ENCODE results near the gene VPS36. TPM values are rescaled to one million over a fixed set of nuclear protein-coding genes. Genes with fewer than 3 reads are reported as not detected.
A peak's percentile ranks its signal among the peaks of the same experiment; 100 is the strongest.

The VPS36 gene
- total and polyA plus RNA-seq, 2 of the 13 experiments (the other 11 are each of a cell fraction or from before 2014, with no cell fraction given), result 17.2 to 22.4 TPM

GRCh38 chr13:52454820-52455676, 4.6 kb upstream of the VPS36 start, which contains the start of gene CKAP2 (continued):
- TF ChIP-seq, protein P1, sequence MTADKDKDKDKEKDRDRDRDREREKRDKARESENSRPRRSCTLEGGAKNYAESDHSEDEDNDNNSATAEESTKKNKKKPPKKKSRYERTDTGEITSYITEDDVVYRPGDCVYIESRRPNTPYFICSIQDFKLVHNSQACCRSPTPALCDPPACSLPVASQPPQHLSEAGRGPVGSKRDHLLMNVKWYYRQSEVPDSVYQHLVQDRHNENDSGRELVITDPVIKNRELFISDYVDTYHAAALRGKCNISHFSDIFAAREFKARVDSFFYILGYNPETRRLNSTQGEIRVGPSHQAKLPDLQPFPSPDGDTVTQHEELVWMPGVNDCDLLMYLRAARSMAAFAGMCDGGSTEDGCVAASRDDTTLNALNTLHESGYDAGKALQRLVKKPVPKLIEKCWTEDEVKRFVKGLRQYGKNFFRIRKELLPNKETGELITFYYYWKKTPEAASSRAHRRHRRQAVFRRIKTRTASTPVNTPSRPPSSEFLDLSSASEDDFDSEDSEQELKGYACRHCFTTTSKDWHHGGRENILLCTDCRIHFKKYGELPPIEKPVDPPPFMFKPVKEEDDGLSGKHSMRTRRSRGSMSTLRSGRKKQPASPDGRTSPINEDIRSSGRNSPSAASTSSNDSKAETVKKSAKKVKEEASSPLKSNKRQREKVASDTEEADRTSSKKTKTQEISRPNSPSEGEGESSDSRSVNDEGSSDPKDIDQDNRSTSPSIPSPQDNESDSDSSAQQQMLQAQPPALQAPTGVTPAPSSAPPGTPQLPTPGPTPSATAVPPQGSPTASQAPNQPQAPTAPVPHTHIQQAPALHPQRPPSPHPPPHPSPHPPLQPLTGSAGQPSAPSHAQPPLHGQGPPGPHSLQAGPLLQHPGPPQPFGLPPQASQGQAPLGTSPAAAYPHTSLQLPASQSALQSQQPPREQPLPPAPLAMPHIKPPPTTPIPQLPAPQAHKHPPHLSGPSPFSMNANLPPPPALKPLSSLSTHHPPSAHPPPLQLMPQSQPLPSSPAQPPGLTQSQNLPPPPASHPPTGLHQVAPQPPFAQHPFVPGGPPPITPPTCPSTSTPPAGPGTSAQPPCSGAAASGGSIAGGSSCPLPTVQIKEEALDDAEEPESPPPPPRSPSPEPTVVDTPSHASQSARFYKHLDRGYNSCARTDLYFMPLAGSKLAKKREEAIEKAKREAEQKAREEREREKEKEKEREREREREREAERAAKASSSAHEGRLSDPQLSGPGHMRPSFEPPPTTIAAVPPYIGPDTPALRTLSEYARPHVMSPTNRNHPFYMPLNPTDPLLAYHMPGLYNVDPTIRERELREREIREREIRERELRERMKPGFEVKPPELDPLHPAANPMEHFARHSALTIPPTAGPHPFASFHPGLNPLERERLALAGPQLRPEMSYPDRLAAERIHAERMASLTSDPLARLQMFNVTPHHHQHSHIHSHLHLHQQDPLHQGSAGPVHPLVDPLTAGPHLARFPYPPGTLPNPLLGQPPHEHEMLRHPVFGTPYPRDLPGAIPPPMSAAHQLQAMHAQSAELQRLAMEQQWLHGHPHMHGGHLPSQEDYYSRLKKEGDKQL (CRISPR knock-in tag; IDR thresholded peaks at IDR 0.05; ENCODE audit: low read depth), result no peak
- TF ChIP-seq ZNF605 (CRISPR knock-in tag; IDR thresholded peaks at IDR 0.05) (peak; percentile 64), PHF8 (CRISPR knock-in tag; IDR thresholded peaks at IDR 0.05) (peak; percentile 96), ZNF788 (CRISPR knock-in tag; IDR thresholded peaks at IDR 0.05; ENCODE audit: borderline replicate concordance) (0 out of 2 replicates have a peak, but pooled peaks have one; percentile 58), POLR2G (IDR thresholded peaks at IDR 0.05; ENCODE audit: low read depth, low read length) (peak; percentile 92), HNRNPLL (IDR thresholded peaks at IDR 0.05; ENCODE audit: low read depth, low read length, poor library complexity, severe bottlenecking) (peak; percentile 83), MLXIP (CRISPR knock-in tag; IDR thresholded peaks at IDR 0.05; ENCODE audit: borderline replicate concordance) (no peak), SNAPC2 (CRISPR knock-in tag; IDR thresholded peaks at IDR 0.05) (0 out of 2 replicates have a peak, but pooled peaks have one; percentile 73), MYC (CRISPR knock-in tag; IDR thresholded peaks at IDR 0.05; ENCODE audit: borderline replicate concordance) (peak; percentile 68; the same call in 1 of the 2 replicates), ZNF430 (CRISPR knock-in tag; IDR thresholded peaks at IDR 0.05) (peak; percentile 71; the same call in 1 of the 2 replicates), SNAPC5 (CRISPR knock-in tag; IDR thresholded peaks at IDR 0.05; ENCODE audit: borderline replicate concordance) (peak; percentile 20; the same call in 1 of the 2 replicates), PHF20 (CRISPR knock-in tag; IDR thresholded peaks at IDR 0.05) (peak; percentile 25; the same call in 1 of the 2 replicates), CSRNP1 (CRISPR knock-in tag; IDR thresholded peaks at IDR 0.05) (peak; percentile 83; the same call in 1 of the 2 replicates), AHR (CRISPR knock-in tag; IDR thresholded peaks at IDR 0.05) (no peak), ZNF17 (CRISPR knock-in tag; IDR thresholded peaks at IDR 0.05) (0 out of 2 replicates have a peak, but pooled peaks have one; percentile 65), MED1 (CRISPR knock-in tag; IDR thresholded peaks at IDR 0.05) (no peak; the same call in none of the 2 replicates), FOXJ3 (CRISPR knock-in tag; IDR thresholded peaks at IDR 0.05; ENCODE audit: borderline replicate concordance) (no peak), NONO (IDR thresholded peaks at IDR 0.05) (no peak), NONO (CRISPR knock-in tag; conservative IDR thresholded peaks at IDR 0.05) (peak; percentile 74)

Measured in HepG2 (cell line).